AG04450 (cell line): ENCODE data around the gene FAM13C. TPM values are rescaled to one million over a fixed set of nuclear protein-coding genes. Genes with fewer than 3 reads are reported as not detected.

Experiments
- CTCF ChIA-PET: fragments of 300-600, 350-600 bp; formaldehyde crosslinking; extraction: SDS; loops from one replicate; lab custom pipeline; 2022; ENCODE audit warnings: antibody characterized with exemption, inconsistent platforms; lab: Charles Lee
- POLR2A ChIA-PET: fragments of 350-600 bp; formaldehyde crosslinking; extraction: SDS; loops from one replicate; lab custom pipeline; 2021; ENCODE audit warnings: antibody characterized with exemption, inconsistent platforms; lab: Yijun Ruan, JAX
- DNase-seq: peaks from one replicate; pipeline ENCODE4 v3.0.0-alpha.2; 2011; ENCODE audit warnings: low read depth, low spot score
- H3K27ac ChIP-seq: one replicate; pipeline ENCODE4 v1.5.1; 2012; ENCODE audit warnings: low read depth, low read length, control low read depth
- H3K27me3 ChIP-seq: one replicate; pipeline ENCODE4 v1.6.0; 2012; ENCODE audit warnings: low read length; ENCODE audit not compliant: control insufficient read depth, insufficient read depth
- H3K4me3 ChIP-seq: 2 replicates; pipeline ENCODE4 v1.5.1; 2011; ENCODE audit warnings: mild to moderate bottlenecking, low read depth, low read length, control low read depth
- H3K9me3 ChIP-seq: 2 replicates; pipeline ENCODE4 v1.5.1; 2012; ENCODE audit warnings: low read length; ENCODE audit not compliant: control insufficient read depth, insufficient read depth
- CTCF ChIP-seq: IDR thresholded peaks from 2 replicates; pipeline ENCODE4 v1.5.1; 2011; ENCODE audit warnings: low read depth, low read length, control low read depth, inconsistent platforms
- polyA plus RNA-seq: library from polyadenylated mRNA; depleted of rRNA; stranded (reverse); fragments of >200 nt; gene quantifications from 2 replicates; pipeline ENCODE4 v1.2.3, GENCODE V29; 2011

The FAM13C gene
- polyA plus RNA-seq, 1 experiment, result 3.1 TPM

- ChIA-PET POLR2A (no interaction called here), CTCF (interaction anchor here (0.6 to 3.2 kb wide), 6 partner anchors 8 to 593 kb away, joined by 3 to 30 read pairs (median 13); no protein-coding TSS in a partner anchor)
- no peaks in the 10 kb centered on the region for H3K27me3 ChIP-seq
These were observed 124.6 kb downstream of the FAM13C start for GRCh38 chr10:59237775-59238174.

GRCh38 chr10:59236064-59236697, 126.2 kb downstream of the FAM13C start:
- Histone ChIP-seq H3K4me3 (no peak overlapping the region), H3K27ac (no peak overlapping the region), H3K9me3 (no peaks in the 10 kb centered on the region), H3K27me3 (no peaks in the 10 kb centered on the region)
- ChIA-PET CTCF (interaction anchor here (0.6 to 3.2 kb wide), 11 partner anchors 17 to 1735 kb away, joined by 3 to 30 read pairs (median 7); no protein-coding TSS in a partner anchor), POLR2A (no interaction called here)
- TF ChIP-seq CTCF, result no peak
- DNase-seq, result no peak

More at GRCh38 chr10:59237775-59238174, 124.6 kb downstream of the FAM13C start:
- no peak for DNase-seq
- Histone ChIP-seq H3K4me3 (no peak overlapping the region), H3K9me3 (no peaks in the 10 kb centered on the region), H3K27ac (no peak overlapping the region)
- no peak for TF ChIP-seq CTCF

- POLR2A ChIA-PET, result no interaction called here
- CTCF ChIA-PET, result interaction anchor here (0.6 to 3.2 kb wide), 3 partner anchors 231 to 388 kb away, joined by 3 to 30 read pairs (median 7); no protein-coding TSS in a partner anchor
These were observed 127.4 kb downstream of the FAM13C start for GRCh38 chr10:59234816-59235429.

GRCh38 chr10:59234194-59234593, 128.2 kb downstream of the FAM13C start:
- Histone ChIP-seq H3K9me3 (no peaks in the 10 kb centered on the region), H3K27ac (no peak overlapping the region), H3K27me3 (no peaks in the 10 kb centered on the region), H3K4me3 (no peak overlapping the region)
- ChIA-PET POLR2A (no interaction called here), CTCF (interaction anchor here (3.2 kb wide), 1 partner anchor 346 kb away, joined by 20 read pairs; no protein-coding TSS in a partner anchor)
- no peak for DNase-seq
- no peak for TF ChIP-seq CTCF

More at GRCh38 chr10:59234816-59235429, 127.4 kb downstream of the FAM13C start:
- H3K27me3 ChIP-seq, result no peaks in the 10 kb centered on the region
- H3K4me3 ChIP-seq, result no peak overlapping the region
- TF ChIP-seq CTCF, result peak; percentile 75
- peak; percentile 15 for DNase-seq
- H3K9me3 ChIP-seq, result no peaks in the 10 kb centered on the region
- H3K27ac ChIP-seq, result no peak overlapping the region

- no peak for DNase-seq
- TF ChIP-seq CTCF, result no peak
- no peak overlapping the region for H3K4me3 ChIP-seq
- ChIA-PET CTCF (interaction anchor here (0.6 to 1.0 kb wide), 2 partner anchors 351 to 388 kb away, joined by 3 read pairs; no protein-coding TSS in a partner anchor), POLR2A (no interaction called here)
- no peaks in the 10 kb centered on the region for H3K9me3 ChIP-seq
- no peaks in the 10 kb centered on the region for H3K27me3 ChIP-seq
- H3K27ac ChIP-seq, result no peak overlapping the region
These were observed 132.9 kb downstream of the FAM13C start for GRCh38 chr10:59229441-59229840.
